ENCODE data around the gene MIS18A. TPM values are rescaled to one million over a fixed set of nuclear protein-coding genes. Genes with fewer than 3 reads are reported as not detected.
A peak's percentile ranks its signal among the peaks of the same experiment; 100 is the strongest.

Gene MIS18A
- total and polyA plus RNA-seq, 4 donors = 1.1 to 10.1 (median 2.6) TPM

- TF ChIP-seq RAD21 (IDR thresholded peaks at IDR 0.05) (peak; percentile 93 to 96), FOXA2 (IDR thresholded peaks at IDR 0.05) (no peak), CTCF (IDR thresholded peaks at IDR 0.05; ENCODE audit: low read depth, low read length, missing input control) (peak; percentile 82), REST (IDR thresholded peaks at IDR 0.05) (no peak), GABPA (IDR thresholded peaks at IDR 0.05 in 1 of 2, conservative IDR thresholded peaks at IDR 0.05 in 1 of 2) (no peak)
- H3K9ac ChIP-seq (ENCODE audit: low read depth in 1 of 2, low read length in 2 of 2) = no peak overlapping the region
- DNase-seq (ENCODE audit: low spot score) = peak; percentile 75
- H3K27me3 ChIP-seq (ENCODE audit: control insufficient read depth in 4 of 4, insufficient read depth in 4 of 4, low read length in 3 of 4) = no peaks in the 10 kb centered on the region
- 47% methylated on average over 16 of the region's 16 CpGs for WGBS
- no peak overlapping the region for H3K27ac ChIP-seq (ENCODE audit: low read depth in 1 of 2, low read length in 2 of 2)
- no peaks in the 10 kb centered on the region for H3K9me3 ChIP-seq (ENCODE audit: control insufficient read depth in 4 of 4, low read length in 3 of 4)
- H3K4me1 ChIP-seq (ENCODE audit: control insufficient read depth in 4 of 4, insufficient read depth in 4 of 4, low read length in 3 of 4) = no peaks in the 10 kb centered on the region
- no peaks in the 10 kb centered on the region for H3K36me3 ChIP-seq (ENCODE audit: control insufficient read depth in 4 of 4, insufficient read depth in 3 of 4, low read depth in 1 of 4, low read length in 3 of 4)
- H3K4me3 ChIP-seq (ENCODE audit: low read depth in 1 of 3, low read length in 3 of 3) = no peak overlapping the region
These were observed 20.7 kb downstream of the MIS18A start for GRCh38 chr21:32257962-32258785.

GRCh38 chr21:32256873-32257620 is 21.8 kb downstream of the MIS18A start:
- DNase-seq (ENCODE audit: low spot score) = no peak

GRCh38 chr21:32256251-32256650 is 22.6 kb downstream of the MIS18A start:
- Histone ChIP-seq H3K36me3 (ENCODE audit: control insufficient read depth in 4 of 4, insufficient read depth in 3 of 4, low read depth in 1 of 4, low read length in 3 of 4) (no peaks in the 10 kb centered on the region), H3K27ac (ENCODE audit: low read depth in 1 of 2, low read length in 2 of 2) (peak overlapping the region in 1 of 2 donors; percentile 19), H3K9me3 (ENCODE audit: control insufficient read depth in 4 of 4, low read length in 3 of 4) (no peaks in the 10 kb centered on the region), H3K9ac (ENCODE audit: low read depth in 1 of 2, low read length in 2 of 2) (no peak overlapping the region), H3K4me1 (ENCODE audit: control insufficient read depth in 4 of 4, insufficient read depth in 4 of 4, low read length in 3 of 4) (no peaks in the 10 kb centered on the region), H3K4me3 (ENCODE audit: low read depth in 1 of 3, low read length in 3 of 3) (no peak overlapping the region), H3K27me3 (ENCODE audit: control insufficient read depth in 4 of 4, insufficient read depth in 4 of 4, low read length in 3 of 4) (no peaks in the 10 kb centered on the region)
- TF ChIP-seq EGR1 (IDR thresholded peaks at IDR 0.05; ENCODE audit: low read depth in 2 of 2) (no peak), HNF4A (conservative IDR thresholded peaks at IDR 0.05) (no peak), MAX (IDR thresholded peaks at IDR 0.05) (no peak), CTCF (IDR thresholded peaks at IDR 0.05; ENCODE audit: low read depth, low read length, missing input control) (no peak), HNF4G (IDR thresholded peaks at IDR 0.05) (no peak), ATF3 (IDR thresholded peaks at IDR 0.05) (no peak), NR2F2 (IDR thresholded peaks at IDR 0.05) (no peak), GABPA (IDR thresholded peaks at IDR 0.05 in 1 of 2, conservative IDR thresholded peaks at IDR 0.05 in 1 of 2) (no peak), YY1 (IDR thresholded peaks at IDR 0.05) (no peak), SP1 (IDR thresholded peaks at IDR 0.05) (no peak), RAD21 (IDR thresholded peaks at IDR 0.05) (no peak), JUND (IDR thresholded peaks at IDR 0.05) (no peak), TAF1 (conservative IDR thresholded peaks at IDR 0.05) (no peak)
- DNase-seq (ENCODE audit: low spot score) = no peak
- WGBS = 81% methylated on average over 12 of the region's 12 CpGs

More at GRCh38 chr21:32256873-32257620, 21.8 kb downstream of the MIS18A start:
- Histone ChIP-seq H3K9ac (ENCODE audit: low read depth in 1 of 2, low read length in 2 of 2) (no peak overlapping the region), H3K4me3 (ENCODE audit: low read depth in 1 of 3, low read length in 3 of 3) (no peak overlapping the region), H3K4me1 (ENCODE audit: control insufficient read depth in 4 of 4, insufficient read depth in 4 of 4, low read length in 3 of 4) (no peaks in the 10 kb centered on the region), H3K27me3 (ENCODE audit: control insufficient read depth in 4 of 4, insufficient read depth in 4 of 4, low read length in 3 of 4) (no peaks in the 10 kb centered on the region), H3K9me3 (ENCODE audit: control insufficient read depth in 4 of 4, low read length in 3 of 4) (no peaks in the 10 kb centered on the region), H3K27ac (ENCODE audit: low read depth in 1 of 2, low read length in 2 of 2) (peak overlapping the region in 1 of 2 donors; percentile 19), H3K36me3 (ENCODE audit: control insufficient read depth in 4 of 4, insufficient read depth in 3 of 4, low read depth in 1 of 4, low read length in 3 of 4) (no peaks in the 10 kb centered on the region)
- 41% methylated on average over 9 of the region's 9 CpGs for WGBS
- TF ChIP-seq RAD21 (IDR thresholded peaks at IDR 0.05) (peak in 1 of 2 donors; percentile 7), TAF1 (conservative IDR thresholded peaks at IDR 0.05) (no peak)

Measured in liver (tissue), 9 donors.